ENCODE measurements around the gene SLC5A10. TPM values are rescaled to one million over a fixed set of nuclear protein-coding genes. Genes with fewer than 3 reads are reported as not detected.

SLC5A10 gene
- total and polyA plus RNA-seq, 2 experiments from 2014 or later: 0.10 TPM; not detected in 1

- no peaks in the 10 kb centered on the region for H3K9me3 Mint-ChIP-seq
- H3K27me3 Mint-ChIP-seq (ENCODE audit: insufficient read depth, low read depth, poor library complexity): no peaks in the 10 kb centered on the region
- peaks cover 6% of the 10 kb centered on the region; the same call in 1 of the 2 replicates for H3K4me1 ChIP-seq (ENCODE audit: insufficient read depth)
- H3F3A ChIP-seq (replicated peaks; ENCODE audit: low read depth): no peaks in the 10 kb centered on the region
- no peaks in the 10 kb centered on the region; the same call in none of the 2 replicates for H4K20me1 ChIP-seq (replicated peaks; ENCODE audit: insufficient read depth)
- no peak overlapping the region for H3K4me3 ChIP-seq
- H3K27ac Mint-ChIP-seq: no peak overlapping the region
- H3K4me2 ChIP-seq: no peak overlapping the region
- no peak for DNase-seq (ENCODE audit: low spot score)
- H3K27me3 ChIP-seq (ENCODE audit: insufficient read depth): no peaks in the 10 kb centered on the region
- peaks cover 5% of the 10 kb centered on the region; the same call in 2 of the 3 replicates for H3K4me1 Mint-ChIP-seq
- H3K36me3 Mint-ChIP-seq (ENCODE audit: low read depth): peaks cover 38% of the 10 kb centered on the region
- no peaks in the 10 kb centered on the region for H3K9me2 ChIP-seq (ENCODE audit: insufficient read depth)
- H3K27ac ChIP-seq (ENCODE audit: low read depth): no peak overlapping the region
- TF ChIP-seq NANOG (IDR thresholded peaks at IDR 0.05; ENCODE audit: borderline replicate concordance) (no peak), JUNB (IDR thresholded peaks at IDR 0.05; ENCODE audit: unreplicated experiment) (no peak), ZNF331 (CRISPR knock-in tag; IDR thresholded peaks at IDR 0.05; ENCODE audit: low read depth) (no peak), STAT1 (IDR thresholded peaks at IDR 0.05; ENCODE audit: unreplicated experiment) (no peak), CTCF (conservative IDR thresholded peaks at IDR 0.05; ENCODE audit: low read depth in 2 of 2) (no peak), CREB1 (CRISPR knock-in tag; IDR thresholded peaks at IDR 0.05; ENCODE audit: low read depth) (no peak), ZNF114 (CRISPR knock-in tag; IDR thresholded peaks at IDR 0.05) (no peak)
- no peak for ATAC-seq
- no peaks in the 10 kb centered on the region; the same call in 1 of the 2 replicates for H3K36me3 ChIP-seq (ENCODE audit: insufficient read depth)
- H3K4me3 Mint-ChIP-seq: no peak overlapping the region
- no peak overlapping the region for H2AFZ ChIP-seq
- peaks cover 31% of the 10 kb centered on the region for H3K79me2 ChIP-seq (replicated peaks; ENCODE audit: insufficient read depth)
These were observed 31.0 kb upstream of the SLC5A10 start for GRCh38 chr17:18920911-18921441.

DNA sequence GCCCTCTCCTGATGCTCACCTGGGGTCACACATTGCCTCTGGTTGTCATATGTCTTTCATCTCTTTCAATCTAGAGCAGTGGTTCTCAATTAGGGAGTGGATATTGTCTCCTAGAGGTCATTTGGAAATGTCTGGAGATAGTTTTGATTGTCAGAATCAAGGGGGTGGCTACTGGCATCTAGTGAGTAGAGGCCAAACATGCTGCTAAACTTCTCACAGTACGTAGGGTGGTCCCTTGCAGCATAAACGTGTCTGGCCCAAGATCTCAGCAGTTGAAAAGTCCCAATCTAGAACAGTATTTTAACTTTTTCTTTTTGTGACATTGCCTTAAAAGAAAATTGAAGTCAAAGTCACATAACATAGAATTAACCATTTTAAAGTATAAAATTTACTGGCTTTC is 30.5 kb upstream of the SLC5A10 start:
- H3K27ac ChIP-seq (ENCODE audit: low read depth): peak overlapping the region; percentile 61; the same call in 1 of the 2 replicates
- DNase-seq (ENCODE audit: low spot score) (no peak), ATAC-seq (no peak)
- no peak overlapping the region for H3K4me2 ChIP-seq
- no peaks in the 10 kb centered on the region; the same call in none of the 2 replicates for H4K20me1 ChIP-seq (replicated peaks; ENCODE audit: insufficient read depth)
- H3K4me1 ChIP-seq (ENCODE audit: insufficient read depth): peaks cover 6% of the 10 kb centered on the region; the same call in 1 of the 2 replicates
- no peak overlapping the region for H3K4me3 ChIP-seq
- H3K4me3 Mint-ChIP-seq: no peak overlapping the region
- no peaks in the 10 kb centered on the region for H3K9me2 ChIP-seq (ENCODE audit: insufficient read depth)
- H3K4me1 Mint-ChIP-seq: peaks cover 5% of the 10 kb centered on the region; the same call in 2 of the 3 replicates
- H3K9me3 Mint-ChIP-seq: no peaks in the 10 kb centered on the region
- H3K27ac Mint-ChIP-seq: no peak overlapping the region
- no peaks in the 10 kb centered on the region for H3K27me3 Mint-ChIP-seq (ENCODE audit: insufficient read depth, low read depth, poor library complexity)
- H3F3A ChIP-seq (replicated peaks; ENCODE audit: low read depth): no peaks in the 10 kb centered on the region
- peaks cover 31% of the 10 kb centered on the region for H3K79me2 ChIP-seq (replicated peaks; ENCODE audit: insufficient read depth)
- no peaks in the 10 kb centered on the region; the same call in 1 of the 2 replicates for H3K36me3 ChIP-seq (ENCODE audit: insufficient read depth)
- H3K27me3 ChIP-seq (ENCODE audit: insufficient read depth): no peaks in the 10 kb centered on the region
- peaks cover 35% of the 10 kb centered on the region for H3K36me3 Mint-ChIP-seq (ENCODE audit: low read depth)
- H2AFZ ChIP-seq: no peak overlapping the region
- TF ChIP-seq ZNF331 (CRISPR knock-in tag; IDR thresholded peaks at IDR 0.05; ENCODE audit: low read depth): no peak
- no peak for TF ChIP-seq ZNF114 (CRISPR knock-in tag; IDR thresholded peaks at IDR 0.05)
- TF ChIP-seq POLR2AphosphoS5 (IDR thresholded peaks at IDR 0.05; ENCODE audit: low read depth): no peak
- TF ChIP-seq ETS1 (IDR thresholded peaks at IDR 0.05): no peak
- no peak for TF ChIP-seq EZH2phosphoT487 (IDR thresholded peaks at IDR 0.05; ENCODE audit: unreplicated experiment)
- no peak for TF ChIP-seq NANOG (IDR thresholded peaks at IDR 0.05; ENCODE audit: borderline replicate concordance)
- TF ChIP-seq, protein P1, sequence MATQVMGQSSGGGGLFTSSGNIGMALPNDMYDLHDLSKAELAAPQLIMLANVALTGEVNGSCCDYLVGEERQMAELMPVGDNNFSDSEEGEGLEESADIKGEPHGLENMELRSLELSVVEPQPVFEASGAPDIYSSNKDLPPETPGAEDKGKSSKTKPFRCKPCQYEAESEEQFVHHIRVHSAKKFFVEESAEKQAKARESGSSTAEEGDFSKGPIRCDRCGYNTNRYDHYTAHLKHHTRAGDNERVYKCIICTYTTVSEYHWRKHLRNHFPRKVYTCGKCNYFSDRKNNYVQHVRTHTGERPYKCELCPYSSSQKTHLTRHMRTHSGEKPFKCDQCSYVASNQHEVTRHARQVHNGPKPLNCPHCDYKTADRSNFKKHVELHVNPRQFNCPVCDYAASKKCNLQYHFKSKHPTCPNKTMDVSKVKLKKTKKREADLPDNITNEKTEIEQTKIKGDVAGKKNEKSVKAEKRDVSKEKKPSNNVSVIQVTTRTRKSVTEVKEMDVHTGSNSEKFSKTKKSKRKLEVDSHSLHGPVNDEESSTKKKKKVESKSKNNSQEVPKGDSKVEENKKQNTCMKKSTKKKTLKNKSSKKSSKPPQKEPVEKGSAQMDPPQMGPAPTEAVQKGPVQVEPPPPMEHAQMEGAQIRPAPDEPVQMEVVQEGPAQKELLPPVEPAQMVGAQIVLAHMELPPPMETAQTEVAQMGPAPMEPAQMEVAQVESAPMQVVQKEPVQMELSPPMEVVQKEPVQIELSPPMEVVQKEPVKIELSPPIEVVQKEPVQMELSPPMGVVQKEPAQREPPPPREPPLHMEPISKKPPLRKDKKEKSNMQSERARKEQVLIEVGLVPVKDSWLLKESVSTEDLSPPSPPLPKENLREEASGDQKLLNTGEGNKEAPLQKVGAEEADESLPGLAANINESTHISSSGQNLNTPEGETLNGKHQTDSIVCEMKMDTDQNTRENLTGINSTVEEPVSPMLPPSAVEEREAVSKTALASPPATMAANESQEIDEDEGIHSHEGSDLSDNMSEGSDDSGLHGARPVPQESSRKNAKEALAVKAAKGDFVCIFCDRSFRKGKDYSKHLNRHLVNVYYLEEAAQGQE (IDR thresholded peaks at IDR 0.05; ENCODE audit: unreplicated experiment): no peak
- no peak for TF ChIP-seq JUNB (IDR thresholded peaks at IDR 0.05; ENCODE audit: unreplicated experiment)
- no peak for TF ChIP-seq EZH2 (IDR thresholded peaks at IDR 0.05; ENCODE audit: low read depth, unreplicated experiment)

Measured in GM23338 (cell line).